H1 (cell line): ENCODE data around the gene CSF2RB. TPM values are rescaled to one million over a fixed set of nuclear protein-coding genes. Genes with fewer than 3 reads are reported as not detected.

Experiments used
- CTCF ChIA-PET: fragments of 300-600 bp; sonication (Branson Sonifier 250); formaldehyde crosslinking; loops from one replicate; lab custom pipeline; 2021; ENCODE audit not compliant: partially characterized antibody; lab: Charles Lee
- POLR2A ChIA-PET: fragments of 300-600 bp; sonication (Branson Sonifier 250); formaldehyde crosslinking; loops from one replicate; lab custom pipeline; 2021; ENCODE audit warnings: inconsistent platforms; ENCODE audit not compliant: partially characterized antibody; lab: Charles Lee
- DNase-seq, 2 experiments: peaks; one replicate each; pipeline versions ENCODE4 v3.0.0 to v3.0.0-alpha.2; 2010 to 2022; ENCODE audit warnings: low spot score in 2 of 2, low read depth in 1 of 2, mixed read lengths in 1 of 2
- FAIRE-seq: peaks from 2 replicates; lab custom pipeline; 2011; peaks lifted over from hg19 to GRCh38; lab: Jason Lieb, UNC
- H2AFZ ChIP-seq: 2 replicates; pipeline ENCODE4 v1.8.1; 2012; ENCODE audit warnings: low read length, inconsistent platforms
- H2AK5ac ChIP-seq: 2 replicates; pipeline ENCODE4 v1.6.1; 2013; ENCODE audit warnings: low read depth, low read length
- H2BK120ac ChIP-seq: replicated peaks from 2 replicates; pipeline ENCODE3; 2013; ENCODE audit warnings: low read depth, low read length, inconsistent platforms
- H2BK12ac ChIP-seq: 2 replicates; pipeline ENCODE4 v1.6.1; 2013; ENCODE audit warnings: low read depth, low read length
- H2BK15ac ChIP-seq: 2 replicates; pipeline ENCODE4 v1.6.1; 2013; ENCODE audit warnings: low read length
- H2BK20ac ChIP-seq: 2 replicates; pipeline ENCODE4 v1.6.1; 2013; ENCODE audit warnings: low read length
- H2BK5ac ChIP-seq: 2 replicates; pipeline ENCODE4 v1.6.1; 2013; ENCODE audit warnings: low read depth, low read length
- H3K14ac ChIP-seq: 2 replicates; pipeline ENCODE4 v1.6.1; 2013; ENCODE audit warnings: inconsistent platforms; ENCODE audit not compliant: insufficient read length
- H3K18ac ChIP-seq: 2 replicates; pipeline ENCODE4 v1.6.1; 2013; ENCODE audit warnings: low read length; ENCODE audit errors: extremely low read depth
- H3K23ac ChIP-seq: 2 replicates; pipeline ENCODE4 v1.6.1; 2013; ENCODE audit warnings: inconsistent platforms; ENCODE audit not compliant: insufficient read length
- H3K23me2 ChIP-seq: 2 replicates; pipeline ENCODE4 v1.6.1; 2013; ENCODE audit warnings: low read depth, low read length
- H3K27ac ChIP-seq: 2 replicates; pipeline ENCODE4 v1.6.1; 2011; ENCODE audit warnings: low read depth, low read length, inconsistent platforms
- H3K27me3 ChIP-seq, 4 experiments: replicated peaks in 1 of 4; 1 replicate in 1 of 4; 2 replicates in 3 of 4; pipeline versions ENCODE4 v1.6.1 to v1.8.1; 2011 to 2013; ENCODE audit warnings: low read length in 3 of 4, mild to moderate bottlenecking in 3 of 4, inconsistent platforms in 2 of 4, mixed read lengths in 2 of 4, moderate library complexity in 1 of 4; ENCODE audit not compliant: control insufficient read depth in 3 of 4, insufficient read depth in 3 of 4; ENCODE audit errors: extremely low read depth in 1 of 4
- H3K36me3 ChIP-seq, 4 experiments: 2 replicates each; pipeline versions ENCODE4 v1.6.1 to v1.8.1; 2011 to 2013; ENCODE audit warnings: mild to moderate bottlenecking in 4 of 4, low read length in 3 of 4, moderate library complexity in 2 of 4, control low read depth in 1 of 4, inconsistent platforms in 1 of 4; ENCODE audit not compliant: insufficient read depth in 4 of 4, control insufficient read depth in 2 of 4
- H3K4ac ChIP-seq: replicated peaks from 2 replicates; pipeline ENCODE3; 2013; ENCODE audit warnings: low read length, low read depth, mixed read lengths, inconsistent platforms; ENCODE audit not compliant: insufficient read length
- H3K4me1 ChIP-seq, 4 experiments: replicated peaks in 1 of 4; 1 replicate in 1 of 4; 2 replicates in 3 of 4; pipeline versions ENCODE4 v1.6.1 to v1.8.1; 2011 to 2013; ENCODE audit warnings: low read length in 3 of 4, inconsistent platforms in 2 of 4, mixed read lengths in 1 of 4; ENCODE audit not compliant: insufficient read depth in 4 of 4, control insufficient read depth in 3 of 4
- H3K4me2 ChIP-seq, 2 experiments: 2 replicates each; pipeline versions ENCODE4 v1.6.1 to v1.8.1; 2011 to 2013; ENCODE audit warnings: low read depth in 2 of 2, low read length in 2 of 2, control low read depth in 1 of 2, inconsistent platforms in 1 of 2, mild to moderate bottlenecking in 1 of 2; ENCODE audit not compliant: insufficient read depth in 1 of 2
- H3K4me3 ChIP-seq, 4 experiments: fragments of 200-600, 300-600 bp in 1 of 4; sonication (generic), shearing (Covaris generic), sonication (Bioruptor Twin) in 1 of 4; 2 replicates each; pipeline versions ENCODE4 v1.5.1 to v1.8.1; 2011 to 2016; ENCODE audit warnings: low read length in 4 of 4, low read depth in 3 of 4, control low read depth in 2 of 4, inconsistent platforms in 2 of 4, mild to moderate bottlenecking in 2 of 4, mixed read lengths in 1 of 4, moderate library complexity in 1 of 4; ENCODE audit not compliant: insufficient read depth in 2 of 4; ENCODE audit errors: extremely low read depth in 1 of 4
- H3K56ac ChIP-seq: replicated peaks from 2 replicates; pipeline ENCODE3; 2013; ENCODE audit warnings: low read depth, mild to moderate bottlenecking, mixed read lengths, low read length, inconsistent platforms; ENCODE audit not compliant: insufficient read length
- H3K79me1 ChIP-seq: 2 replicates; pipeline ENCODE4 v1.6.1; 2013; ENCODE audit warnings: low read depth, low read length, control low read depth
- H3K79me2 ChIP-seq, 2 experiments: 2 replicates each; pipeline versions ENCODE4 v1.6.1 to v1.8.1; 2012 to 2013; ENCODE audit warnings: low read length in 2 of 2, mild to moderate bottlenecking in 2 of 2, inconsistent platforms in 1 of 2; ENCODE audit not compliant: insufficient read depth in 2 of 2, control insufficient read depth in 1 of 2
- H3K9ac ChIP-seq, 4 experiments: replicated peaks in 1 of 4; 1 replicate in 1 of 4; 2 replicates in 3 of 4; pipeline versions ENCODE4 v1.6.1 to v1.8.1; 2011 to 2013; ENCODE audit warnings: low read depth in 3 of 4, low read length in 3 of 4, control low read depth in 2 of 4, mild to moderate bottlenecking in 2 of 4, moderate library complexity in 2 of 4, inconsistent platforms in 1 of 4; ENCODE audit errors: extremely low read depth in 1 of 4
- H3K9me3 ChIP-seq, 2 experiments: 2 replicates each; pipeline versions ENCODE4 v1.6.1 to v1.8.1; 2012 to 2013; ENCODE audit warnings: mild to moderate bottlenecking in 2 of 2, moderate library complexity in 2 of 2, control low read depth in 1 of 2, inconsistent platforms in 1 of 2, low read depth in 1 of 2, low read length in 1 of 2, mixed read lengths in 1 of 2; ENCODE audit not compliant: insufficient read depth in 2 of 2
- H4K20me1 ChIP-seq, 2 experiments: replicated peaks in 1 of 2; 2 replicates each; pipeline versions ENCODE3 to v1.8.1; 2011 to 2013; ENCODE audit warnings: inconsistent platforms in 2 of 2, low read length in 2 of 2, mild to moderate bottlenecking in 1 of 2; ENCODE audit not compliant: insufficient read depth in 2 of 2, control insufficient read depth in 1 of 2
- H4K5ac ChIP-seq: 2 replicates; pipeline ENCODE4 v1.6.1; 2013; ENCODE audit warnings: low read length, low read depth, mixed read lengths, inconsistent platforms; ENCODE audit not compliant: insufficient read length
- H4K8ac ChIP-seq: 2 replicates; pipeline ENCODE4 v1.8.0; 2013; ENCODE audit warnings: mild to moderate bottlenecking, moderate library complexity, low read length, inconsistent platforms; ENCODE audit not compliant: insufficient read depth; ENCODE audit errors: extremely low read depth
- H4K91ac ChIP-seq: replicated peaks from 2 replicates; pipeline ENCODE3; 2013; ENCODE audit warnings: low read length, mixed read lengths, inconsistent platforms; ENCODE audit not compliant: insufficient read length
- CEBPB ChIP-seq: IDR thresholded peaks from 2 replicates; pipeline ENCODE4 v1.6.1; 2012; ENCODE audit warnings: low read depth, low read length
- EP300 ChIP-seq, 2 experiments: IDR thresholded peaks; 1 replicate in 1 of 2; 2 replicates in 1 of 2; pipeline ENCODE4 v1.6.1; 2011 to 2012; ENCODE audit warnings: low read depth in 2 of 2, low read length in 2 of 2, mild to moderate bottlenecking in 2 of 2, borderline replicate concordance in 1 of 2, inconsistent platforms in 1 of 2, moderate library complexity in 1 of 2
- GABPA ChIP-seq: IDR thresholded peaks from 2 replicates; pipeline ENCODE4 v1.6.1; 2011; ENCODE audit warnings: mild to moderate bottlenecking, low read length, moderate library complexity, borderline replicate concordance; ENCODE audit not compliant: insufficient read depth
- HDAC2 ChIP-seq, 2 experiments: fragments of 300-600 bp in 1 of 2; sonication (generic) in 1 of 2; IDR thresholded peaks; 2 replicates each; pipeline ENCODE4 v1.6.1; 2011 to 2012; ENCODE audit warnings: low read depth in 2 of 2, low read length in 2 of 2, mild to moderate bottlenecking in 2 of 2, moderate library complexity in 2 of 2, borderline replicate concordance in 1 of 2, inconsistent platforms in 1 of 2
- JUN ChIP-seq: IDR thresholded peaks from 2 replicates; pipeline ENCODE4 v1.6.1; 2011; ENCODE audit warnings: low read depth, mild to moderate bottlenecking, improper control_type of control experiment, low read length
- JUND ChIP-seq: IDR thresholded peaks from 2 replicates; pipeline ENCODE4 v1.6.1; 2011; ENCODE audit warnings: mild to moderate bottlenecking, improper control_type of control experiment, low read length
- SIN3A ChIP-seq, 2 experiments: IDR thresholded peaks in 1 of 2; conservative IDR thresholded peaks in 1 of 2; 2 replicates each; pipeline ENCODE4 v1.6.1; 2011 to 2012; ENCODE audit warnings: low read length in 2 of 2, improper control_type of control experiment in 1 of 2, low read depth in 1 of 2, mild to moderate bottlenecking in 1 of 2
- TAF1 ChIP-seq: IDR thresholded peaks from 2 replicates; pipeline ENCODE4 v1.6.1; 2011; ENCODE audit warnings: mild to moderate bottlenecking, low read depth, low read length
- TAF7 ChIP-seq: optimal IDR thresholded peaks from 2 replicates; pipeline ENCODE3; 2011; ENCODE audit warnings: low read depth, mild to moderate bottlenecking, inconsistent platforms, low read length, moderate library complexity, borderline replicate concordance
- USF2 ChIP-seq: IDR thresholded peaks from 2 replicates; pipeline ENCODE4 v1.6.1; 2011; ENCODE audit warnings: low read length, improper control_type of control experiment
- ZNF274 ChIP-seq: IDR thresholded peaks from 2 replicates; pipeline ENCODE4 v1.7.0; 2012; ENCODE audit warnings: low read length, borderline replicate concordance; ENCODE audit errors: extremely low read depth
- WGBS, 2 experiments: shearing (Covaris generic) in 1 of 2; methylation state at CpG; one replicate each; pipeline versions ENCODE4 v1.1.6 to v1.1.7; 2013 to 2015; ENCODE audit warnings: low lambda C conversion rate in 2 of 2, mixed read lengths in 2 of 2, inconsistent platforms in 1 of 2, low coverage in 1 of 2, missing lambda C conversion rate in 1 of 2; ENCODE audit not compliant: insufficient replicate concordance in 2 of 2, insufficient coverage in 1 of 2, insufficient read length in 1 of 2; ENCODE audit errors: extremely low coverage in 1 of 2, missing lambda C conversion rate in 1 of 2; 5-methylcytosine and 5-hydroxymethylcytosine counted together
- polyA plus RNA-seq, 7 experiments: library from polyadenylated mRNA; depleted of rRNA in 3 of 7; stranded (reverse) in 5 of 7; unstranded in 2 of 7; fragments of >200 nt in 5 of 7; fragments of 200-250 nt in 2 of 7; gene quantifications; 1 replicate in 5 of 7; 2 replicates in 1 of 7; 4 replicates in 1 of 7; pipeline versions ENCODE4 v1.2.1 to v1.2.3, GENCODE V29; 2011 to 2013; ENCODE audit warnings: missing spikeins in 2 of 7, mixed read lengths in 2 of 7
- total RNA-seq: library from RNA; stranded (reverse); fragmentation: NEBNext Ultra II Directional; extraction: Animal tissue kit (Norgen Biotek cat#: 25700); gene quantifications from 2 replicates; pipeline ENCODE4 v1.2.1, GENCODE V29; 2021

Gene CSF2RB
- total and polyA plus RNA-seq, 2 of the 8 experiments (the other 6 are each of a cell fraction or from before 2014, with no cell fraction given), result not detected

GRCh38 chr22:36933629-36934417 is 20.4 kb downstream of the CSF2RB start:
- no peak for FAIRE-seq
- no peak overlapping the region for H2AFZ ChIP-seq
- no peak overlapping the region for H3K14ac ChIP-seq
- H3K9me3 ChIP-seq, result no peaks in the 10 kb centered on the region
- H3K27me3 ChIP-seq, result no peaks in the 10 kb centered on the region
- ChIA-PET CTCF (interaction anchor here (0.9 kb wide), 1 partner anchor 78 kb away, joined by 3 read pairs; no protein-coding TSS in a partner anchor), POLR2A (no interaction called here)
- H3K79me2 ChIP-seq, result no peaks in the 10 kb centered on the region
- H2BK15ac ChIP-seq, result no peak overlapping the region
- H3K79me1 ChIP-seq, result no peaks in the 10 kb centered on the region
- no peak overlapping the region for H3K18ac ChIP-seq
- H2BK20ac ChIP-seq, result no peak overlapping the region
- H4K20me1 ChIP-seq, result no peaks in the 10 kb centered on the region
- H3K4ac ChIP-seq, result no peak overlapping the region
- 88% methylated on average over 23 of the region's 25 CpGs; no CpG with 5 or more reads in 1 of the 2 experiments for WGBS, 2 experiments
- H4K91ac ChIP-seq, result no peak overlapping the region
- no peak overlapping the region for H4K8ac ChIP-seq
- no peak overlapping the region for H2AK5ac ChIP-seq
- H3K4me2 ChIP-seq, result no peak overlapping the region
- no peak overlapping the region for H3K4me3 ChIP-seq
- no peak overlapping the region; the same call in 1 of the 2 replicates for H2BK12ac ChIP-seq
- H4K5ac ChIP-seq, result no peak overlapping the region
- H3K23me2 ChIP-seq, result no peaks in the 10 kb centered on the region
- H3K36me3 ChIP-seq, result no peaks in the 10 kb centered on the region
- no peak overlapping the region for H3K23ac ChIP-seq
- DNase-seq, result peak in 1 of 2 experiments; percentile 35
- H3K56ac ChIP-seq, result no peak overlapping the region
- H2BK120ac ChIP-seq, result no peak overlapping the region
- H3K27ac ChIP-seq, result no peak overlapping the region
- no peaks in the 10 kb centered on the region for H3K4me1 ChIP-seq
- H2BK5ac ChIP-seq, result no peak overlapping the region
- no peak overlapping the region for H3K9ac ChIP-seq
- TF ChIP-seq CEBPB, result no peak
- no peak for TF ChIP-seq SIN3A (conservative IDR thresholded peaks at IDR 0.05 in 1 of 2, IDR thresholded peaks at IDR 0.05 in 1 of 2; ENCODE audit: low read depth in 1 of 2, low read length in 2 of 2)
- no peak for TF ChIP-seq GABPA
- no peak for TF ChIP-seq EP300 (IDR thresholded peaks at IDR 0.05; ENCODE audit: borderline replicate concordance in 1 of 2, low read depth in 2 of 2, low read length in 2 of 2)
- no peak for TF ChIP-seq JUND
- no peak for TF ChIP-seq JUN
- no peak for TF ChIP-seq HDAC2 (IDR thresholded peaks at IDR 0.05; ENCODE audit: borderline replicate concordance in 1 of 2, low read depth in 2 of 2, low read length in 2 of 2)
- no peak for TF ChIP-seq ZNF274
- TF ChIP-seq TAF7, result no peak
- no peak for TF ChIP-seq USF2
- TF ChIP-seq TAF1, result no peak
